ENCODE measurements around the gene NUP107.

Gene NUP107

GRCh38 chr12:68766646-68767045, 79.9 kb downstream of the NUP107 start:
- H3K4me1 ChIP-seq (ENCODE audit: control insufficient read depth, insufficient read depth, low read length) = no peaks in the 10 kb centered on the region
- no peak overlapping the region for H3K4me3 ChIP-seq (ENCODE audit: low read length)
- H3K27me3 ChIP-seq (ENCODE audit: control insufficient read depth, insufficient read depth, low read length) = no peaks in the 10 kb centered on the region
- no peak overlapping the region for H3K9ac ChIP-seq (ENCODE audit: low read length)
- no peak overlapping the region for H3K27ac ChIP-seq (ENCODE audit: low read depth, low read length)
- H3K36me3 ChIP-seq (ENCODE audit: control insufficient read depth, insufficient read depth, low read length) = peaks cover 2% of the 10 kb centered on the region

- H3K36me3 ChIP-seq (ENCODE audit: control insufficient read depth, insufficient read depth, low read length) = peaks cover 2% of the 10 kb centered on the region
- no peak overlapping the region for H3K27ac ChIP-seq (ENCODE audit: low read depth, low read length)
- no peaks in the 10 kb centered on the region for H3K4me1 ChIP-seq (ENCODE audit: control insufficient read depth, insufficient read depth, low read length)
- H3K9ac ChIP-seq (ENCODE audit: low read length) = no peak overlapping the region
- no peak overlapping the region for H3K4me3 ChIP-seq (ENCODE audit: low read length)
- H3K27me3 ChIP-seq (ENCODE audit: control insufficient read depth, insufficient read depth, low read length) = no peaks in the 10 kb centered on the region
Measured at GRCh38 chr12:68767191-68767590, 80.4 kb downstream of the NUP107 start.

- H3K9ac ChIP-seq (ENCODE audit: low read length) = no peak overlapping the region
- H3K27me3 ChIP-seq (ENCODE audit: control insufficient read depth, insufficient read depth, low read length) = no peaks in the 10 kb centered on the region
- H3K27ac ChIP-seq (ENCODE audit: low read depth, low read length) = no peak overlapping the region
- no peak overlapping the region for H3K4me3 ChIP-seq (ENCODE audit: low read length)
- no peaks in the 10 kb centered on the region for H3K4me1 ChIP-seq (ENCODE audit: control insufficient read depth, insufficient read depth, low read length)
- H3K36me3 ChIP-seq (ENCODE audit: control insufficient read depth, insufficient read depth, low read length) = peaks cover 2% of the 10 kb centered on the region
Measured at GRCh38 chr12:68768431-68768939, 81.7 kb downstream of the NUP107 start.

- Histone ChIP-seq H3K27ac (ENCODE audit: low read depth, low read length) (no peak overlapping the region), H3K9ac (ENCODE audit: low read length) (no peak overlapping the region), H3K4me1 (ENCODE audit: control insufficient read depth, insufficient read depth, low read length) (no peaks in the 10 kb centered on the region), H3K27me3 (ENCODE audit: control insufficient read depth, insufficient read depth, low read length) (no peaks in the 10 kb centered on the region), H3K4me3 (ENCODE audit: low read length) (no peak overlapping the region), H3K36me3 (ENCODE audit: control insufficient read depth, insufficient read depth, low read length) (no peaks in the 10 kb centered on the region)
Measured at GRCh38 chr12:68769941-68770340, 83.2 kb downstream of the NUP107 start.

- Histone ChIP-seq H3K27ac (ENCODE audit: low read depth, low read length) (no peak overlapping the region), H3K9ac (ENCODE audit: low read length) (no peak overlapping the region), H3K36me3 (ENCODE audit: control insufficient read depth, insufficient read depth, low read length) (no peaks in the 10 kb centered on the region), H3K4me3 (ENCODE audit: low read length) (no peak overlapping the region), H3K4me1 (ENCODE audit: control insufficient read depth, insufficient read depth, low read length) (no peaks in the 10 kb centered on the region), H3K27me3 (ENCODE audit: control insufficient read depth, insufficient read depth, low read length) (no peaks in the 10 kb centered on the region)
Measured at GRCh38 chr12:68771223-68771925, 84.6 kb downstream of the NUP107 start.

GRCh38 chr12:68772714-68773113, 85.9 kb downstream of the NUP107 start:
- Histone ChIP-seq H3K36me3 (ENCODE audit: control insufficient read depth, insufficient read depth, low read length) (no peaks in the 10 kb centered on the region), H3K4me1 (ENCODE audit: control insufficient read depth, insufficient read depth, low read length) (no peaks in the 10 kb centered on the region), H3K9ac (ENCODE audit: low read length) (no peak overlapping the region), H3K27me3 (ENCODE audit: control insufficient read depth, insufficient read depth, low read length) (no peaks in the 10 kb centered on the region), H3K4me3 (ENCODE audit: low read length) (no peak overlapping the region), H3K27ac (ENCODE audit: low read depth, low read length) (no peak overlapping the region)

GRCh38 chr12:68773582-68773981, 86.8 kb downstream of the NUP107 start:
- H3K27me3 ChIP-seq (ENCODE audit: control insufficient read depth, insufficient read depth, low read length) = no peaks in the 10 kb centered on the region
- no peaks in the 10 kb centered on the region for H3K36me3 ChIP-seq (ENCODE audit: control insufficient read depth, insufficient read depth, low read length)
- no peaks in the 10 kb centered on the region for H3K4me1 ChIP-seq (ENCODE audit: control insufficient read depth, insufficient read depth, low read length)
- H3K27ac ChIP-seq (ENCODE audit: low read depth, low read length) = no peak overlapping the region
- no peak overlapping the region for H3K9ac ChIP-seq (ENCODE audit: low read length)
- no peak overlapping the region for H3K4me3 ChIP-seq (ENCODE audit: low read length)

GRCh38 chr12:68775121-68775630, 88.4 kb downstream of the NUP107 start:
- no peak overlapping the region for H3K27ac ChIP-seq (ENCODE audit: low read depth, low read length)
- no peaks in the 10 kb centered on the region for H3K4me1 ChIP-seq (ENCODE audit: control insufficient read depth, insufficient read depth, low read length)
- H3K9ac ChIP-seq (ENCODE audit: low read length) = no peak overlapping the region
- no peaks in the 10 kb centered on the region for H3K36me3 ChIP-seq (ENCODE audit: control insufficient read depth, insufficient read depth, low read length)
- no peak overlapping the region for H3K4me3 ChIP-seq (ENCODE audit: low read length)
- H3K27me3 ChIP-seq (ENCODE audit: control insufficient read depth, insufficient read depth, low read length) = no peaks in the 10 kb centered on the region

GRCh38 chr12:68776976-68777610, 90.3 kb downstream of the NUP107 start:
- Histone ChIP-seq H3K4me3 (ENCODE audit: low read length) (no peak overlapping the region), H3K27ac (ENCODE audit: low read depth, low read length) (no peak overlapping the region), H3K27me3 (ENCODE audit: control insufficient read depth, insufficient read depth, low read length) (no peaks in the 10 kb centered on the region), H3K36me3 (ENCODE audit: control insufficient read depth, insufficient read depth, low read length) (no peaks in the 10 kb centered on the region), H3K4me1 (ENCODE audit: control insufficient read depth, insufficient read depth, low read length) (no peaks in the 10 kb centered on the region), H3K9ac (ENCODE audit: low read length) (no peak overlapping the region)

- Histone ChIP-seq H3K4me3 (ENCODE audit: low read length) (no peak overlapping the region), H3K9ac (ENCODE audit: low read length) (no peak overlapping the region), H3K27me3 (ENCODE audit: control insufficient read depth, insufficient read depth, low read length) (no peaks in the 10 kb centered on the region), H3K27ac (ENCODE audit: low read depth, low read length) (no peak overlapping the region), H3K36me3 (ENCODE audit: control insufficient read depth, insufficient read depth, low read length) (no peaks in the 10 kb centered on the region), H3K4me1 (ENCODE audit: control insufficient read depth, insufficient read depth, low read length) (no peaks in the 10 kb centered on the region)
Measured at GRCh38 chr12:68779280-68779679, 92.5 kb downstream of the NUP107 start.

- H3K27me3 ChIP-seq (ENCODE audit: control insufficient read depth, insufficient read depth, low read length) = no peaks in the 10 kb centered on the region
- H3K4me3 ChIP-seq (ENCODE audit: low read length) = no peak overlapping the region
- no peaks in the 10 kb centered on the region for H3K36me3 ChIP-seq (ENCODE audit: control insufficient read depth, insufficient read depth, low read length)
- H3K27ac ChIP-seq (ENCODE audit: low read depth, low read length) = no peak overlapping the region
- no peak overlapping the region for H3K9ac ChIP-seq (ENCODE audit: low read length)
- no peaks in the 10 kb centered on the region for H3K4me1 ChIP-seq (ENCODE audit: control insufficient read depth, insufficient read depth, low read length)
Measured at GRCh38 chr12:68780731-68781130, 94.0 kb downstream of the NUP107 start.

- H3K9ac ChIP-seq (ENCODE audit: low read length) = no peak overlapping the region
- no peaks in the 10 kb centered on the region for H3K27me3 ChIP-seq (ENCODE audit: control insufficient read depth, insufficient read depth, low read length)
- no peaks in the 10 kb centered on the region for H3K4me1 ChIP-seq (ENCODE audit: control insufficient read depth, insufficient read depth, low read length)
- no peak overlapping the region for H3K4me3 ChIP-seq (ENCODE audit: low read length)
- no peaks in the 10 kb centered on the region for H3K36me3 ChIP-seq (ENCODE audit: control insufficient read depth, insufficient read depth, low read length)
- H3K27ac ChIP-seq (ENCODE audit: low read depth, low read length) = no peak overlapping the region
Measured at GRCh38 chr12:68781728-68782127, 95.0 kb downstream of the NUP107 start.

- Histone ChIP-seq H3K36me3 (ENCODE audit: control insufficient read depth, insufficient read depth, low read length) (no peaks in the 10 kb centered on the region), H3K4me1 (ENCODE audit: control insufficient read depth, insufficient read depth, low read length) (no peaks in the 10 kb centered on the region), H3K27ac (ENCODE audit: low read depth, low read length) (no peak overlapping the region), H3K27me3 (ENCODE audit: control insufficient read depth, insufficient read depth, low read length) (no peaks in the 10 kb centered on the region), H3K9ac (ENCODE audit: low read length) (no peak overlapping the region), H3K4me3 (ENCODE audit: low read length) (no peak overlapping the region)
Measured at GRCh38 chr12:68784015-68784414, 97.2 kb downstream of the NUP107 start.

All from rectal smooth muscle tissue (tissue), 1 donor.